ENCODE measurements around the gene PRADC1.

DNA sequence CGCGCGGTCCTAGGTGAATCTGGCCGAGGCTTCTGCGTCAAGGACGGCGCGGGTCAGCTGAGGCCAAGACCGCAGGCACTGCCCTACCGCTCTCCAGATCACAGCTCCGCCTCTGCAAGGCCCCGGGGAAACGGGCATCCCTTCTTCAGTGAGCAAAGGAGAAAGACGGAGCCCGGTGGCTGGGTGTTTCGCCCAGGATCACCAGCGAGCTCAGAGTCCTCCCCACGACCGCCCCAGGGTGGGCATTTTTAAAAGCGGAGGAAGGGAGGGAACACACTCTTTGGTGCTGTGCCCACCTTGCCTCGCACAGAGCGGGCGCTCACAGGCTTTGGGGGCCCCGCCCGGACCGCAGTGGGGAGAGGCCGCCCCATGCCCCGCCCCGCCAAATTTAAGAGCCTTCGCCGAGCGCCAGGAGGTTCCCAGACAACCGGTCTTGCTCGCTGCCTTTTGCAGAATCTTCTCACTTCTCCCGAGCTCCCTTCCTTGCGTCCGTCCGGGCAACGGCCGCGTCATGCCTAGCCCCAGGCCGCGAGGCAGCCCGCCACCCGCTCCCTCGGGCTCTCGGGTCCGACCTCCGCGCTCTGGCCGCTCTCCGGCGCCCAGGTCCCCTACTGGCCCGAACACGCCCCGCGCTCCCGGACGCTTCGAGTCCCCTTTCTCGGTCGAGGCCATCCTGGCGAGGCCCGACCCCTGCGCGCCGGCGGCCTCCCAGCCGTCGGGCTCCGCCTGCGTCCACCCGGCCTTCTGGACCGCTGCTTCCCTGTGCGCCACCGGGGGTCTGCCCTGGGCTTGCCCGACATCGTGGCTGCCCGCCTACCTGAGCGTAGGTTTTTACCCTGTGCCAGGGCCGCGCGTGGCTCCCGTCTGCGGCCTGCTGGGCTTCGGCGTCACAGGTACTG, 30.6 kb downstream of the PRADC1 start, which contains the start of gene NOTO:
- TF ChIP-seq, protein P1, sequence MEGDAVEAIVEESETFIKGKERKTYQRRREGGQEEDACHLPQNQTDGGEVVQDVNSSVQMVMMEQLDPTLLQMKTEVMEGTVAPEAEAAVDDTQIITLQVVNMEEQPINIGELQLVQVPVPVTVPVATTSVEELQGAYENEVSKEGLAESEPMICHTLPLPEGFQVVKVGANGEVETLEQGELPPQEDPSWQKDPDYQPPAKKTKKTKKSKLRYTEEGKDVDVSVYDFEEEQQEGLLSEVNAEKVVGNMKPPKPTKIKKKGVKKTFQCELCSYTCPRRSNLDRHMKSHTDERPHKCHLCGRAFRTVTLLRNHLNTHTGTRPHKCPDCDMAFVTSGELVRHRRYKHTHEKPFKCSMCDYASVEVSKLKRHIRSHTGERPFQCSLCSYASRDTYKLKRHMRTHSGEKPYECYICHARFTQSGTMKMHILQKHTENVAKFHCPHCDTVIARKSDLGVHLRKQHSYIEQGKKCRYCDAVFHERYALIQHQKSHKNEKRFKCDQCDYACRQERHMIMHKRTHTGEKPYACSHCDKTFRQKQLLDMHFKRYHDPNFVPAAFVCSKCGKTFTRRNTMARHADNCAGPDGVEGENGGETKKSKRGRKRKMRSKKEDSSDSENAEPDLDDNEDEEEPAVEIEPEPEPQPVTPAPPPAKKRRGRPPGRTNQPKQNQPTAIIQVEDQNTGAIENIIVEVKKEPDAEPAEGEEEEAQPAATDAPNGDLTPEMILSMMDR (IDR thresholded peaks at IDR 0.05) = no peak
- no peak for TF ChIP-seq POLR2A (IDR thresholded peaks at IDR 0.05)

Data from prostate gland (tissue), 2 donors.